ENCODE measurements around the gene ARHGAP8.
"Not testable (repeated sequence)": the region's sequence is repeated elsewhere in the genome, so short reads cannot be mapped to it uniquely, and the experiment has no call there.

The ARHGAP8 gene

GRCh38 chr22:44765571-44766285, 13.4 kb downstream of the ARHGAP8 start:
- no peak for DNase-seq (ENCODE audit: low read depth in 3 of 3)

GRCh38 chr22:44773082-44773481, 20.7 kb downstream of the ARHGAP8 start:
- DNase-seq (ENCODE audit: low read depth in 3 of 3): no peak

GRCh38 chr22:44775862-44776261, 23.5 kb downstream of the ARHGAP8 start:
- no peak for DNase-seq (ENCODE audit: low read depth in 3 of 3)

- no peak for DNase-seq (ENCODE audit: low read depth in 3 of 3)
Measured at GRCh38 chr22:44776605-44777363, 24.4 kb downstream of the ARHGAP8 start.

- DNase-seq (ENCODE audit: low read depth in 3 of 3): no peak
Measured at GRCh38 chr22:44777364-44777755, 25.0 kb downstream of the ARHGAP8 start.

GRCh38 chr22:44780876-44781449, 28.6 kb downstream of the ARHGAP8 start:
- no peak for DNase-seq (ENCODE audit: low read depth in 3 of 3)

- DNase-seq (ENCODE audit: low read depth in 3 of 3): no peak
Measured at GRCh38 chr22:44782363-44782963, 30.1 kb downstream of the ARHGAP8 start.

- no peak for DNase-seq (ENCODE audit: low read depth in 3 of 3)
Measured at GRCh38 chr22:44783091-44783490, 30.7 kb downstream of the ARHGAP8 start.

- no peak for DNase-seq (ENCODE audit: low read depth in 3 of 3)
Measured at GRCh38 chr22:44783581-44783980, 31.2 kb downstream of the ARHGAP8 start.

- no peak for DNase-seq (ENCODE audit: low read depth in 3 of 3)
Measured at GRCh38 chr22:44786136-44786535, 33.8 kb downstream of the ARHGAP8 start.

GRCh38 chr22:44786610-44787009, 34.2 kb downstream of the ARHGAP8 start:
- no peak for DNase-seq (ENCODE audit: low read depth in 3 of 3)

- DNase-seq (ENCODE audit: low read depth in 3 of 3): no peak
Measured at GRCh38 chr22:44787832-44788231, 35.5 kb downstream of the ARHGAP8 start.

GRCh38 chr22:44793106-44793505, 40.7 kb downstream of the ARHGAP8 start:
- no peak for DNase-seq (ENCODE audit: low read depth in 3 of 3)

- no peak for DNase-seq (ENCODE audit: low read depth in 3 of 3)
Measured at GRCh38 chr22:44793506-44794172, 41.3 kb downstream of the ARHGAP8 start.

- no peak for DNase-seq (ENCODE audit: low read depth in 3 of 3)
Measured at GRCh38 chr22:44795701-44796630, 43.6 kb downstream of the ARHGAP8 start.

- no peak for DNase-seq (ENCODE audit: low read depth in 3 of 3)
Measured at GRCh38 chr22:44797181-44797725, 44.9 kb downstream of the ARHGAP8 start.

GRCh38 chr22:44799077-44799945, 46.9 kb downstream of the ARHGAP8 start:
- no peak for DNase-seq (ENCODE audit: low read depth in 3 of 3)

- not testable (repeated sequence) for DNase-seq (ENCODE audit: low read depth in 3 of 3)
Measured at GRCh38 chr22:44799946-44800634, 47.7 kb downstream of the ARHGAP8 start.

- no peak for DNase-seq (ENCODE audit: low read depth in 3 of 3)
Measured at GRCh38 chr22:44801476-44801875, 49.1 kb downstream of the ARHGAP8 start.
